T1000 (cell line): Measurements from ENCODE around the gene PDXDC1.
A peak's percentile ranks its signal among the peaks of the same experiment; 100 is the strongest.
"Not testable (repeated sequence)": the region's sequence is repeated elsewhere in the genome, so short reads cannot be mapped to it uniquely, and the experiment has no call there.

ENCODE experiments used
- DNase-seq: peaks from one replicate; lab custom pipeline; 2025; ENCODE audit warnings: mixed read lengths; lab: John Stamatoyannopoulos, UW

PDXDC1 gene

DNA sequence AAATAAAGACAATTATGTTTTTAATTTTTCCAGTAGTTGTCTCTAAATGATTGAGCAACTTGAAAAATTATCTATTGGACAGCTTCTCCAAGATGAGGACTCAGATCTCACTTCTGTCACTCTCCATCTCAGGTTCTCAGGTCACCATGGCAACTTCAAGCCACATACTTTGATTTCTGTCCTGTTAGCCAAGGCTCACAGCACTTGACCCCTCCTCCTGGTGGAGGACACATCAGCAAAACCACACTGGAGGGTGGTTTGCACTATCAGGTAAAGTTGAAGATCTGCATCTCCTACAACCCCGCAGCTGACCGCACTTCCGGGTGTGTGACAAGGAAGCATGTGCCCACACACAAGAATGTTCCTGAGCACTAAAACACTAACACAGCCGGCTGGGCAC lies 91.1 kb downstream of the PDXDC1 start:
- DNase-seq = not testable (repeated sequence)

DNA sequence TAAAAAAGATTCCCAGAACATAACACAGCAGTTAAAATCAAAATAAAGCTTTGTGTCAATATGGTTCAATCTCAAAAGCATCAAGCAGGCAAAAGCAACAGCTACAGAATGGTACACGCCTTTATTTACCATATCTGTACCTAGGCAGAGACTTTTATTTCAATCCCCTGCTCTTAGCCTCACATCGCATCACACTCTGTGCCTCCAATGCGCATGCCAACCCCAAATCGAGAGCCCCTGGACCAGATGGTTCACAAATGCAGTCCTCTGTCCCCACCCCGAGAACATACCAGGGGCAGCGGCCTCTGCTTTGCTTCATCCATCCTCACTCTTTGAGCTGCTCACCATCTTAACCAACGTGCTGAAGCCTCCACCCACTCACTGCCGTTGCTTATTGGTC lies 91.9 kb downstream of the PDXDC1 start:
- not testable (repeated sequence) for DNase-seq

DNA sequence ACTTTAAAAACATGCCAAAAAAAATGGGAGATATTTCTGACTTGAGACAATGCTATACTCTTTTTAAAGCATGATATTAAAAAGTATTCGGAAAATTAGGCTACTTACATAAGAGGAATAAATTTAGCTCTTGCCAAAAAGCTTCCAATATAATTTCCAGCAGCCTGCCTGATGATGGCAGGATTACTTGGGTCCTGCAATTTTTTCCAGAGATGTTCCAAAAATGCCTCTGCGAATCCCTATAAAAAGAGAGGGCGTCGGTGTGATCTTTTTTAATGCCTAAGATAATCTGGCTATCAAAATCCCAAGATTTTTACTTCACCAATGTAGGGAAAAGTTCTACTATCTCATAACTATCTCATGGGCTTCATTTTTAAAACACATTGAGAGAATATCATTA lies 96.2 kb downstream of the PDXDC1 start:
- not testable (repeated sequence) for DNase-seq

DNA sequence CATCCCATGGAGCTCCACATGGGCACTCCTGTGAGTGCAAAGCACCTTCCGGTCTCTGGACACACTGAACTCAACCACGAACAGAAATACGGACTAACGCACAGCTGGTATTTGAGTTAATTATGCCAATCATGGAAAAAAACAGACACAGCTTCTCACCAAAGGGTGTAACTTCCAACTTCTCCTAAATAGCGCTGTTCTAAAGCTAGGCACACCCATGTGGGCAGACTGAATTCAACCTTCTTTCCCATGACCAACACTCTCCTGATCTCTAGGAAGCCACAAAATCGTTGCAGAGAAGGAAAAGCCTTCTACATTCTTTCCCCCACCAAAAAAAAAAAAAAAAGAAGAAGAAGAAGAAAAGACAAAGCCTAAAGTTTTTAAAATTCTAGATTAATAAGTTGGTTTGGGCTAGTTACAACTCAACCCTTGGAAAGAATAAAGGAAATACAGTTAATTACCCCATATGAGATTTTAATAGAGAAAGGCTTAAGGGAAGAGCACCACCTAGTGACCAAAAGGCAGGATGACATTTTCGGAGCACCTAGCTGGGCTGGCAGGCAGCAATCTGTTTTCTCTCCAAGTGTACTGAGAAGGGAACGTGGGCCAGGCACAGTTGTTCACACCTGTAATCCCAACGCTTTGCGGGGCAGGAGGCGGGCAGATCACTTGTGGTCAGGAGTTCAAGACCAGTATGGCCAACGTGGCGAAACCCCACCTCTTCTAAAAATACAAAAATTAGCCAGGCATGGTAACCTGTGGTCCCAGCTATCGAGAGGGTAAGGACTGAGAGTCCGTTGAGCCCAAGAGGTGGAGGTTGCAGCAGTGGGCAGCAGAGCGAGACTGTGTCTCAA lies 97.3 kb downstream of the PDXDC1 start:
- not testable (repeated sequence) for DNase-seq

DNA sequence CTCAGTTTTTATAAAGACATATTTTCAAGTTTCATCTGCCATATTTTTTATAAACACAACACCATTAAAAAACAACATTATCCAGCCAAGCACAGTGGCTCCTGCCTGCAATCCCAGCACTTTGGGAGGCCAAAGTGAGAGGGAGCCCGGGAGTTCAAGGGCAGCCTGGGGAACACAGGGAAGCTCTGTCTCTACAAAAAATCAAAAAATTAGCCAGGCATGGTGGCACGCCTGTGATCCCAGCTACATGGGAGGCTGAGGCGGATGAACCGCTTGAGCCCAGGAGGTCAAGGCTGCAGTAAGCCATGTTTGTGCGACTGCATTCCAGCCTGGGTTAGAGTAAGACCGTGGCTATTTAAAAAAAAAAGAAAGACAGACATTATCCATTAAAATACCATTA lies 98.3 kb downstream of the PDXDC1 start:
- DNase-seq = no peak

DNA sequence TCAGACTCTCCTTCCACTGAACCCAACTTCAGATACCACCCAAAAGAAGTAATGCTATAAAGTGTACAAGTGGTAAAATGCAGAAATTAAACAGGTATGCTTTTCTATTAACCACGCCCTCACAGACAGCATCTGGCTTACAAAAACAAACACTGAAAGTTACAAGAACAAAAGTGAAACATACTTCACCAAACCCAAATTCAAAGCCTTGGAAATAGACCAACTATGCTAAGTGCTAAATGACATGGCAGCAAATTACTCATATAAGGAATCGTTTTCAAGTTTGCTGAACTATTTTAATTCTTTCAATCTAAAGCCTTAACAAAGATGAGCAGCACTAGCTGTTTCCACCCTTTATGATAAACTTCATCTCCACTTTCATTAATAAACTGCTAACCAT lies 101.3 kb downstream of the PDXDC1 start:
- not testable (repeated sequence) for DNase-seq

DNA sequence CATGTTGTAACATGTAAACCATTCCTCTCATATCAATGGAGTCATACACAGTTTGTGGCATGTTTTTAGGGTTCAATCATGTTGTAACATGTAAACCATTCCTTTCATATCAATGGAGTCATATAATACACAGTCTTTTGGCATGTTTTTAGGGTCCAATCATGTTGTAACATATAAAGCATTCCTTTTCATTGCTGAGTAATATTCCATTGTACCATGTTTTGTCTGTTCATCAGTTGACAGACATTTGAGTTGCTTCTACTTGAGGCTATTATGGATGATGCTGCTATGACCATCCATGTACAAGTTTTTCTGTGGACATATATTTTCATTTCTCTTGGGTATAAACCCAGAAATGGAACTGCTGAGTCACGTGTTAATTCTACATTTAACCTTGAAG lies 106.1 kb downstream of the PDXDC1 start:
- DNase-seq = not testable (repeated sequence)

DNA sequence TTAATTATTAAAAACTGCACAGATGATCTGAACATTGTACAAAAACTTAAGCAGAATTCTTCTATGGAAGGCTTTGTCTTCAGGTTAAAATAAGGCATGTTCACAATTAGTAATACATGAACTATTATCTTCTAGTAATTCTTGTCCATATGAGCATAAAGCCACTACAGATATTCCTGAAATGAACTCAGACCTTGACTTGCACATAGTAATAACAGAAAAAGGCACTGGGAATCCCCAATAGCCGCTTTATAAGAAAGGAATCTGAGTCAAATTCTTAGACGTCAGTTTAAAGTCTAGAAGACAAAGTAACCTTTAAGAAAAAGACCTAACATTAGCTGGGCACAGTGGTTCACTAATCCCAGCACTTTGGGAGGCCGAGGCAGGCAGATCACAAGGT lies 108.0 kb downstream of the PDXDC1 start:
- not testable (repeated sequence) for DNase-seq

DNA sequence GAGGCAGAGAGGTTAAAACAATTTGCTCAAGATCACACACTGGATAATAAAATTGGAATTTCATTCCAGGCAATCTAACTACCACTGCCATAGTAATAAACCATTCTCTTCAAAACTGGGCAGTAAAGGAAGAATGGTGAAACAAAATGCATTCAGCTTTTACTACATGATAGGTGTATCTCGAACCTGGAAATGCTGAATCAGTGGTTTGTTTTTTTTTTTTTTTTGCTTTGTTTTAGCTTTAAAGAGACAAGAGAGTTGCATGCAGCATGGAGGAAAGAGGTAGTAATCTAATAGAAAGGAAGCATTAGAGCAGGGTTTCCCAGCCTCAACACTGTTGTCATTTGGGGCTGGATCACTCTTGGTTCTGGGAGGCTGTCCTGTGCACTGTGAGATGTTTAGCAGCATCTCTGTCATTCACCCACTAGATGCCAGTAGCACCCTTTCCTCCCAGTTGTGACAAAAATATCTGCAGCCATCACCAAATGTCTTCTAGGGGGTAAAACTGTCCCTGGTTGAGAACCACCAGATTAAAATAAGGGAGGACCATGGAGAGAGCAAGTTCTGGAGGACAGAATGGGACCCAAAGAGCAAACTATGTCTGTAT lies 115.9 kb downstream of the PDXDC1 start:
- not testable (repeated sequence) for DNase-seq

DNA sequence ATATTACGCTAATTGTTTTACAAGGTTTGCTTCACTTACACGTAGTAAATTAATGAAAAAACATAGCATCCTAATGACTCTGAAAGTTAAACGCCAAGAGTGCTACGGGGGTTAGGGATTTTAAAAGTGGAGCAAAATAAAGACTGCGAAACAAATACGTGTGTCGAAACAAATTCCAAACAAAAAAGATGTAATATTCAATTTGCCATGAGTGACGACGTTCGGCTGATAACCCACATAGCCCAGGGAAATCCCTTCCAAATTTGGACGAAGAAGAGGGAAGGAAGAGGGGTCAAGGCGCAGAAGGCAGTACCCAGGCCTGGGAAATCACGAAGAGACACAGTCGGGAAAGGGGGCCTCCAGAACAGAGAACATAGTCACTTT lies 118.7 kb downstream of the PDXDC1 start:
- not testable (repeated sequence) for DNase-seq

DNA sequence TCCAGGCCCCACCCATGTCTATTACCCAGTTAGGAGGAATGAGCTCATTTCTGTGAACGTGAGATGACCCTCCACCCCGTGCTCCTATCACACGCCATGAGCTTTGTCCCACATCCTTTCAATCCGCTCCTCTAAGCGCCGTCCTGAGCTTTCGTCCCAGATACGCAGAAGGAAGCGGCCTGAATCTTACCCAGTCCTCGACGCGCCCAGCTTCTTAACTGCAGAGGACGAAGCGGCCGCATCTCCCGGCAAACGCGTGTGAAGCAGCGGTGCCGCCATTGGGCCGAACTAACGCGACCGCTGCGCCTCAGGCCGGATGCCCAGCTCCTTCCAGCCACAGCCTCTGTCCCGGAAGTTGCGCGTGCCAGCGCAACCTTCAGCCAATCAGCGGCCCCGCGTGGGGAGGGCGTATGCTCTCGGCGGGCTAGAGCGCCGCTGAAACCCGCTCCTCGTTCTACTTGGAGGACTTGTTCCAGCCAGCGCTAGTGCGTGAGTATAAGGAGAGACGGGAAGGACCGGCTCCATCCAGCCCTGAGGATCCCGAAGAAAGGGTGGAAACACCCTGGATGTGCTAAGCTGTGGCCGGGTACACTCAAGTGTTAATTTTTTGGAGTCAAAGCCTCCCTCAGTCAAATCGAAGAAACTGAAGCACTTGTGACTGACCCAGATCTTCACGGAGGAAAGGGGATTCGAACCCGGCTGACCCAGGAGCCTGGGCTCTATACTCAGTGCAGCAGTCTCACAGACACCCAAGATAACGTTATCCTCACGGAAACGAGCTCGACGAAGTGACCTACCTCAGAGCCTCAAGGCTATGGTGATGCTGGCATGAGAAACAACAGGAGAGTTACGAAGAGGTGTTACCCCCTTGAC lies 119.4 kb downstream of the PDXDC1 start, which contains the start of gene RRN3:
Gene RRN3 (minus strand): TSS at position 318 of the 873 bp plus-strand sequence. CDS start 39 bp downstream, at position 279.
- DNase-seq = peak; percentile 87

DNA sequence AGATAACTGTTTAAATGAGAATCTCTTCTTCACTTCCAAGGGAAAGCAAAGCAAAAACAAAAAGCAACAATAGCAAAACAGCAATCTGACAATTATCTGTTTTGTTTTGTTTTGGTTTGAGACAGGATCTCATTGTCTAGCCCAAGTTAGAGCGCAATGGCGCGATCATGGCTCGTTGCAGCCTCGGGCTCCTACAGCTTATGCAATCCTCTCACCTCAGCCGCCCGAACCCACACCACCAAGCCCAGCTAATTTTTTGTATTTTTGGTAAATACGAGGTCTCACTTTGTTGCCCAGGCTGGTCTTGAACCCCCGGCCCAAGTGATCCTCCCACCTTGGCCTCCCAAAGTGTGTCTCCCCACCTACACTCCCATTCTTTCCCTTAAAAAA lies 121.8 kb downstream of the PDXDC1 start:
- DNase-seq = not testable (repeated sequence)

DNA sequence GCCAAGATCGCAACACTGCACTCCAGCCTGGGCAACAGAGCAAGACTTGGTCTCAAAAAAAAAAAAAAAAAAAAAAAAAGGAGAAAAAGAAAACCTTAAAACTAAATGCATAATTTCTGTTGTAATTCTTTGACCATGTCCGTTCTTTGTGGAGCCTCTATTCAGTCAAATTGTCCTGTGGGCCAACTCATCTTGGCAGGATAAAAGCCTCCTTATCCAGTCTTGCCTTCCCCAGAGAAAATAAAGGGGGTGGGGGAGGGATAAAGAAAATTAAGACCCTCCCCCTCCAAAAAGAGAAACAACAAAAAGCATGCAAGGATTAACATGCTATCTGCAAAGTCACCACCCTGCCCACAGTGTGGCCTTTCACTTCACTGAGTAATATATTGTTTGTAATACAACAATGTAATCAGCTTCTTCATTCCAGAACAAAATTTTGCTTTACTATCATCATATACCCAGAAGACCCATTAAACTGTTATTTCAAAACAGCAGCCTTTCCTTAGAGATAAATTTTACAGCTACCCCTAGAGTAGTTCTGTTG lies 124.6 kb downstream of the PDXDC1 start:
- DNase-seq = not testable (repeated sequence)

DNA sequence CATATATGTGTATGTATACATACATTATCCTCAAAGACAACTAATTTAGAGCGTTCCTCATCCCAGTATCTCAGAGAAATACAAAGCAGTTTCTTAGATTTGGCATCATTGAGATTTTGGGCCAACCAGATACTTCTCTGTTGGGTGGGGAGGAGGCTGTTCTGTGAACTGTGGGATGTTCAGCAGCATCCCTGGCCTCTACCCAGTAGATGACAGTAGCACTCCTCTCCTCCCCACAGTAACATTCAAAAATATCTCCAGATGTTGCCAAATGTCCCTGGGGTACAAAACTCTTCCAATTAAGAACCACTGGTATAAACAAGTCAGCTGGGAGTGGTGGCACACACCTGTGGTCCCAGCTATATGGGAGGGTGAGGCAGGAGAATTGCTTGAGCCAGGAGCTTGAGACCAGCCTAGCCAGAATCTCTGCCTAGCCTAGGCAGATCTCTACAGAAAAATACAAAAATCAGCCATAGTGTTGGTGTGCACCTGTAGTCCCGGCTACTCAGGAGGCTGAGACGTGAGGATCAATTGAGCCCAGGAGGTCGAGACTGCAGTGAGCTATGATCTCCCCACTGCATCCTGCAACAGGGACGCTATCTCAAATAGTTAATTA lies 125.7 kb downstream of the PDXDC1 start:
- DNase-seq = not testable (repeated sequence)

DNA sequence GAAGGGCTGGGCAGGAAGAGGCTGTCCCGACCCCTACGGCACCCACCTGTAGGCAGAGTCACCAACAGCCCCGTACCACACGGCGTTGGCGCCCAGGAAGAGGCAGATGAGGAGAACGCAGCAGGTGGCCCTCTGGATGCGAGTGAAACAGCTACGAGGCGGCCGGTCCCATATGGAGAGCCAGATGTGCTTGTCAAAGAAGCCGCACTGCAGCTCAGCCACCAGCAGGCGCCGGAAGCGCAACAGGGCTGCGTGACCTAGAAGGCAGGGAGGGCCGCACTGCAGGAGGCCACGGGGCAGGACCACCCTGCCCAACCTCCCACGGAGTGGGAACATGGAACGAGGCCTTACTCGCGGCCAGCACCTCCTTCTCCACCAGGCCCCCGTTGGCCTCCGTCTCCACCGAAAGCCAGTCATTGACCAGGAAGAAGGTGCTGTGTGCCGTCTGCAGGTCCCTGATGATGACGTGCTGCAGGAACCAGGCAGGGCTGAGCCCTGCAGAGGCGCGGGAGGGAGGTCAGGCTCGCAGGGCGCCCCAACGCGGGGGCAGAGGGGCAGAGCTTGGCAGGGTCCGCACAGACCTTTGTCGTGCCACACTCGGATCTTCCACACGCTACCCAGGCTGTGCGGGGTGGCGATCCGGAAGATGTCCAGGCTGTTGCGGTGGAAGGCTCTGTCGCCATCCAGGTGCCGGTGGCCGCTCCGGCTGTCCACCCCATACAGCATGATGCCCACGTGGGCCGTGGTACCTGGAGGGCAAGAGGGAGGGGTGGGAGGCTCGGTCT lies 153.0 kb downstream of the PDXDC1 start:
- not testable (repeated sequence) for DNase-seq

DNA sequence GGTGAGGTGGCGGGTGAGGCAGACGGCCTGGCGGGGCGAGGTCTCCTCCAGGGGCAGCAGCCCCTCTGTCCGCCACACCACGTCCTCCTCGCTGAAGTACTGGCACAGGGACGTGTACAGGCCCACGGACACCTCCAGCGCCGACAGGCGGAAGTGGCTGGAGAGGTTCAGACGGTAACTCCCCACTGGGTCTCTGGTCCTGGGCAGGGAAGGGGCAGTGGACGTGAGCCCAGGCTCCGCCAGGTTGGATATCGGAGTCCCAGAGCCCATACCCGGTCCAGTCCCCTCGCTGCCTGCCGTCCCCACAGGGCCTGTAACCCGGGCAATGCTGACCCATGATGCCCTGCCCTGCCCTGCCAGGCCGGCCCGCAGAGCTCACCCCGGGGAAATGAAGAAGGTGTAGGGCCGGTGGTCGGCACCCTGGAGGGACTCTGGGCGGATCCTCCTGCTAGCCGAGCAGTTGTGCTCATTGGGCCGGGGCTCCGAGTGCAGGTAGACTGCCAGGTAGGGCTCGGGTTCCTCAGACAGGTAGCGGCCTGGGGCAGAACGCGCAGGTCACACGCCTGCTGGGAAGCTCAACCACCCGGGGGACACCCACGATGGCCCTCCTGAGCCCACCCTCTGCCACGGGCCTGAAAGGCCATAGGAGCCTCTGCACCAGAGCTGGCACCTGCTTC lies 155.6 kb downstream of the PDXDC1 start:
- not testable (repeated sequence) for DNase-seq

DNA sequence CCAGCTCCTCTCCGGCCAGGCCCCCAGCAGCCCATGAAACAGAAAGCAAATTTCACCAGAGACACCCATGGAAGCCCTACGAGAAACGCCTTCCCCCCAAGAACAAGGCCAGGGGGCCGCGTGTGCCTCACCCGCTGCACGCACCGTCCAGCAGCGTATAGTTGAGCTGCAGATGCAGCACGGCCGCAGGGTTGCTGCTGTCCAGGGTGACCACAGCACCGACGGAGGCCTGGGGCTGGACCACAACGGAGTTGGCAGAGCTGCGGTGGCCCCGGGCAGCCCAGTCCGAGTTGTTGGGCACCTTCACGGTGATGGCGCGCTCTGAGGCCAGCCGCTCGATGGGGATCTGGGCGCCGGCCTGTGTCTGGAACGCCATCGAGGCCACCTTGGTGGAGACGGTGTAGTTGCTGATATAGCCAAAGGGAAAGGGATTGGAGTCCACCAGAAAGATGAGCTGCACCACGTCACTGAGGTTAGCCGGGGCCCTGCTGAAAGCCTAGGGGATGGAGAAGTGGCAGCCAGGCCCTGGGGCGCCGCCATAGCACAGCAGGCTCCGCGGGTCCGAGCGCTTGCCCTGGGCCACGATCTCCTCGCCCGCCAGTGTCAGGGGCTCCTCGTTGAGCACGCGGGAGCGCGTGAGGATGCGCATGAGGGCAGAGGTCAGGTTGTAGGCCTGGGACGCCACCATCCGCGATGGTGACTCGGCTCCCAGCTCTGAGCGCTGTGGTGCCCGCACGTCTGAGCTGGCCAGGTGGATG lies 156.3 kb downstream of the PDXDC1 start:
- not testable (repeated sequence) for DNase-seq

DNA sequence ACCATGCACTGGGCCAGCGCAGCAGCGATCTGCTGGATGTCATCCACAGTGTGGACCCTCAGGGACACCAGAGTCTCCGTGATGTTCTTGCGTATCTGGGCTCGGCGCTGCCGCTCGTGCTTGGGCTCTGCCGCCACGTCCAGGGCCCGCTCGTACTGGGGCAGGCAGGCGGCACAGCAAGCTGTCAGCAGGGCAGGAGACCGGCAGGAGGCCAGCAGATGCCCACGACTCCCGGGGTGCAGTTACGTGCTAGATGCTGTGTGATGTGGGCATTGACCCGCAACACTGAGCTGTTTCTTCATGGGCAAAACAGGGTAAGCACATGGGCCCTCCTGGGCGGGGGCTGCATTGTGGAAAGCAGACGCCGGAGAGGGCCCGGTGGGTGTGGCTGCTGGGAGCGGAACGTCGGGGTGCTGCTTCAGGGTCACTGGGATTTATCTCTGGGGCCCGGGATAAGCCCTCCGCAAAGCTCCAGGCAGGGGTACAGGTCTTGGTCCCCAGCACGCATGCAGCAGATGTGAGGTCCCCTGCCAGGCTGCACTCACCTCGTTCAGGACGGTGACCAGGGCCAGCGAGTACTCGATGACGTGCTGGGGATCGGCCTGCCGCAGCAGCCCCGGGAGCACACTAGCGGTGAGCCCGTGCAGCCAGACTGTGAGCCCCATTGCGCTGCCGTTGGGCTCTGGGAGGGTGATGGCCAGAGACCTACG lies 158.0 kb downstream of the PDXDC1 start:
- DNase-seq = not testable (repeated sequence)

DNA sequence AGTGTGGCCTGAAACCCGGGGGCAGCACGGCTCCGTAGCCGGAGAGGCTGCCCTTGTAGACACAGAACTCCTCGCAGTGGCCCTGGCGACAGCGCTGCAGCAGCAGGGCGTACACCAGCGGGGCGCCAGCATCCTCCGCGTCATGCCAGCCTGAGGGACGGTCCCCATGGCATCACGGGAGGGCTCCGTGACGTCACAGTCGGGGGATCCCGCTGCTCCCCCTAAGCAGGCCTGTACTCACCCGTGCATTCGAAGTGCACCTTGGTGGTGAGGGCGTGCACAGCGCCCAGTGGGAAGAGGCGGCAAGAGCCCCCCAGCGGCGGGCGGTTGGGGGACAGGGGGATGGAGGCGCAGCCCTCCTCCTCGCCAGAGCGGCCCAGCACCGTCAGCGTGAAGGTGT lies 158.7 kb downstream of the PDXDC1 start:
- DNase-seq = not testable (repeated sequence)
